Adipocyte (in vitro differentiated cells): ENCODE results near the gene HDAC1.
"Not testable (repeated sequence)": the region's sequence is repeated elsewhere in the genome, so short reads cannot be mapped to it uniquely, and the experiment has no call there.

Experiments
- DNase-seq: peaks from one replicate; pipeline ENCODE4 v3.0.0-alpha.2; 2015; ENCODE audit warnings: low read depth
- H3K27me3 ChIP-seq: replicated peaks from 2 replicates; pipeline ENCODE4 v1.7.0; 2013; ENCODE audit warnings: mild to moderate bottlenecking, low read length, moderate library complexity; ENCODE audit not compliant: control insufficient read depth, insufficient read depth
- H3K36me3 ChIP-seq: 2 replicates; pipeline ENCODE4 v1.7.0; 2013; ENCODE audit warnings: low read length, mild to moderate bottlenecking, moderate library complexity; ENCODE audit not compliant: control insufficient read depth, insufficient read depth, severe bottlenecking
- H3K4me1 ChIP-seq: 2 replicates; pipeline ENCODE4 v1.7.0; 2013; ENCODE audit warnings: mild to moderate bottlenecking, low read length, moderate library complexity; ENCODE audit not compliant: control insufficient read depth, insufficient read depth
- H3K4me3 ChIP-seq: 2 replicates; pipeline ENCODE4 v1.7.0; 2013; ENCODE audit warnings: mild to moderate bottlenecking, low read length, moderate library complexity
- H3K9ac ChIP-seq: 2 replicates; pipeline ENCODE4 v1.7.0; 2013; ENCODE audit warnings: mild to moderate bottlenecking, low read length, moderate library complexity
- H3K9me3 ChIP-seq: 2 replicates; pipeline ENCODE4 v1.7.0; 2013; ENCODE audit warnings: mild to moderate bottlenecking, low read length, moderate library complexity; ENCODE audit not compliant: control insufficient read depth

The HDAC1 gene

GRCh38 chr1:32257227-32257508 lies 34.7 kb upstream of the HDAC1 start:
- Histone ChIP-seq H3K4me1 (no peaks in the 10 kb centered on the region), H3K9me3 (no peaks in the 10 kb centered on the region), H3K9ac (no peak overlapping the region), H3K36me3 (no peaks in the 10 kb centered on the region), H3K27me3 (no peaks in the 10 kb centered on the region), H3K4me3 (no peak overlapping the region)
- DNase-seq = no peak

GRCh38 chr1:32263236-32263593 lies 28.7 kb upstream of the HDAC1 start:
- not testable (repeated sequence) for H3K9me3 ChIP-seq, H3K27me3 ChIP-seq, H3K9ac ChIP-seq, H3K4me3 ChIP-seq, DNase-seq, H3K36me3 ChIP-seq
- peaks cover 19% of the 10 kb centered on the region for H3K4me1 ChIP-seq

- no peaks in the 10 kb centered on the region for H3K36me3 ChIP-seq
- H3K4me1 ChIP-seq = peaks cover 19% of the 10 kb centered on the region
- no peak overlapping the region for H3K4me3 ChIP-seq
- H3K9me3 ChIP-seq = no peaks in the 10 kb centered on the region
- H3K27me3 ChIP-seq = no peaks in the 10 kb centered on the region
- no peak overlapping the region for H3K9ac ChIP-seq
- no peak for DNase-seq
Observed at GRCh38 chr1:32263744-32264143, 28.1 kb upstream of the HDAC1 start.

- H3K9me3 ChIP-seq = no peaks in the 10 kb centered on the region
- no peak overlapping the region for H3K9ac ChIP-seq
- DNase-seq = no peak
- no peaks in the 10 kb centered on the region for H3K36me3 ChIP-seq
- no peaks in the 10 kb centered on the region for H3K27me3 ChIP-seq
- peaks cover 19% of the 10 kb centered on the region for H3K4me1 ChIP-seq
- no peak overlapping the region for H3K4me3 ChIP-seq
Observed at GRCh38 chr1:32265846-32266245, 26.0 kb upstream of the HDAC1 start.

GRCh38 chr1:32266921-32267591 lies 24.8 kb upstream of the HDAC1 start:
- Histone ChIP-seq H3K36me3 (no peaks in the 10 kb centered on the region), H3K9me3 (no peaks in the 10 kb centered on the region), H3K9ac (no peak overlapping the region), H3K4me3 (no peak overlapping the region), H3K4me1 (peaks cover 19% of the 10 kb centered on the region), H3K27me3 (no peaks in the 10 kb centered on the region)
- peak; percentile 54 for DNase-seq

- no peak overlapping the region for H3K4me3 ChIP-seq
- DNase-seq = no peak
- no peaks in the 10 kb centered on the region for H3K36me3 ChIP-seq
- H3K9me3 ChIP-seq = no peaks in the 10 kb centered on the region
- H3K27me3 ChIP-seq = peaks cover 17% of the 10 kb centered on the region
- peaks cover 12% of the 10 kb centered on the region for H3K4me1 ChIP-seq
- no peak overlapping the region for H3K9ac ChIP-seq
Observed at GRCh38 chr1:32269744-32270143, 22.1 kb upstream of the HDAC1 start.

- no peaks in the 10 kb centered on the region for H3K4me1 ChIP-seq
- H3K36me3 ChIP-seq = no peaks in the 10 kb centered on the region
- H3K27me3 ChIP-seq = peaks cover 34% of the 10 kb centered on the region
- DNase-seq = no peak
- no peak overlapping the region for H3K4me3 ChIP-seq
- H3K9ac ChIP-seq = no peak overlapping the region
- no peaks in the 10 kb centered on the region for H3K9me3 ChIP-seq
Observed at GRCh38 chr1:32272557-32273390, 19.1 kb upstream of the HDAC1 start.

- peak; percentile 22 for DNase-seq
- Histone ChIP-seq H3K9ac (no peak overlapping the region), H3K9me3 (no peaks in the 10 kb centered on the region), H3K4me3 (no peak overlapping the region), H3K4me1 (no peaks in the 10 kb centered on the region), H3K27me3 (peaks cover 34% of the 10 kb centered on the region), H3K36me3 (no peaks in the 10 kb centered on the region)
Observed at GRCh38 chr1:32273391-32274208, 18.3 kb upstream of the HDAC1 start.

- peaks cover 40% of the 10 kb centered on the region for H3K27me3 ChIP-seq
- no peaks in the 10 kb centered on the region for H3K36me3 ChIP-seq
- H3K4me1 ChIP-seq = no peaks in the 10 kb centered on the region
- H3K9me3 ChIP-seq = no peaks in the 10 kb centered on the region
- DNase-seq = no peak
- no peak overlapping the region for H3K4me3 ChIP-seq
- no peak overlapping the region for H3K9ac ChIP-seq
Observed at GRCh38 chr1:32274646-32275340, 17.1 kb upstream of the HDAC1 start.

GRCh38 chr1:32275424-32275823 lies 16.5 kb upstream of the HDAC1 start:
- no peak for DNase-seq
- H3K4me3 ChIP-seq = no peak overlapping the region
- no peaks in the 10 kb centered on the region for H3K4me1 ChIP-seq
- no peaks in the 10 kb centered on the region for H3K9me3 ChIP-seq
- no peak overlapping the region for H3K9ac ChIP-seq
- H3K27me3 ChIP-seq = peaks cover 41% of the 10 kb centered on the region
- no peaks in the 10 kb centered on the region for H3K36me3 ChIP-seq
